HG03520 (cell line): ENCODE measurements around the gene ORM1.
"Not testable (repeated sequence)": the region's sequence is repeated elsewhere in the genome, so short reads cannot be mapped to it uniquely, and the experiment has no call there.

ENCODE experiments used
- ATAC-seq: cut with Tn5 transposase; IDR thresholded peaks from one replicate; pipeline ENCODE4 v1.9.1; 2021; ENCODE audit warnings: mild to moderate bottlenecking, moderate library complexity; ENCODE audit not compliant: unreplicated experiment

ORM1 gene

GRCh38 chr9:114304416-114305188, 18.3 kb upstream of the ORM1 start:
- no peak for ATAC-seq

GRCh38 chr9:114307899-114308267, 15.0 kb upstream of the ORM1 start:
- ATAC-seq, result no peak

GRCh38 chr9:114308361-114308950, 14.4 kb upstream of the ORM1 start:
- no peak for ATAC-seq

- ATAC-seq, result no peak
Measured at GRCh38 chr9:114309096-114309495, 13.8 kb upstream of the ORM1 start.

GRCh38 chr9:114310471-114311450, 12.1 kb upstream of the ORM1 start:
- ATAC-seq, result no peak

- ATAC-seq, result no peak
Measured at GRCh38 chr9:114311571-114312512, 11.1 kb upstream of the ORM1 start.

GRCh38 chr9:114312513-114312875, 10.4 kb upstream of the ORM1 start:
- ATAC-seq, result no peak

- ATAC-seq, result no peak
Measured at GRCh38 chr9:114313186-114313585, 9.7 kb upstream of the ORM1 start.

- no peak for ATAC-seq
Measured at GRCh38 chr9:114314256-114314867, 8.5 kb upstream of the ORM1 start.

- ATAC-seq, result no peak
Measured at GRCh38 chr9:114314881-114315722, 7.8 kb upstream of the ORM1 start.

- no peak for ATAC-seq
Measured at GRCh38 chr9:114315723-114316363, 7.1 kb upstream of the ORM1 start.

GRCh38 chr9:114316605-114317230, 6.2 kb upstream of the ORM1 start:
- no peak for ATAC-seq

GRCh38 chr9:114317665-114318357, 5.1 kb upstream of the ORM1 start:
- no peak for ATAC-seq

- no peak for ATAC-seq
Measured at GRCh38 chr9:114318416-114318815, 4.5 kb upstream of the ORM1 start.

- no peak for ATAC-seq
Measured at GRCh38 chr9:114319147-114319546, 3.8 kb upstream of the ORM1 start.

GRCh38 chr9:114320710-114321109, 2.2 kb upstream of the ORM1 start:
- ATAC-seq, result not testable (repeated sequence)

GRCh38 chr9:114321759-114322158, 1.1 kb upstream of the ORM1 start:
- ATAC-seq, result no peak
